HG03565 (cell line): ENCODE results near the gene PARD3.

ENCODE experiments used
- ATAC-seq: cut with Tn5 transposase; IDR thresholded peaks from one replicate; pipeline ENCODE4 v1.9.1; 2021; ENCODE audit warnings: mild to moderate bottlenecking, moderate library complexity; ENCODE audit not compliant: unreplicated experiment

PARD3 gene

DNA sequence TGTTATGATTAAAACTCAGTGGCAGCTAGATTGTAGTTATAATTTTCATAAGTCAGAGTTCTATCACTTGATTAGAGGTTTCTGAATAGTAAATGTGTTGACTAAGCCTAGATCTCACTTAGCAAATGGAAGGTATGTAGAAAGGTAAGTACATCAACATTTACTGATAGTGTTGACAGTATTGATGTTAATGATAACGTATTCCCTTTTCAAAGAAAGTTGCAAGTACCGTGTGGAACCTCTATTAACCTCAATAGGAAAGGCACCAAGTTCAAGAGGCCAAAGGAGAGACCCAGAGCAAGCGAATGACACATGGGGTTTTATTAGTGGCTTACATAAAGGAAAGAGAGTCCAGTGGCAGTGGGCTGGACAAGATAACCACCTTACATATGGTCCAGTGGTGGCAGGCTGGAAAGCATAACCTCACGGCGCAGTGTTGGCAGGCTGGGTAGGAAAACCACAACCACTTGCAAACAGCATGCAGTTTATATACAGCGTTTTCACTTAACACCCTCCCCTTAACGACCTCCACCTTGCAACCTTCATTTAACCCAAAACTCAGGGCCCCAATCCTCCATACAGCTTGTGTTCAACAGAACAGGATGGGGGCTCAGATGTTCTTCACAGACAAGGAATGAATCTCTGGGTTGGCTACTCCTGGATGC is 611.0 kb downstream of the PARD3 start:
- ATAC-seq = no peak

DNA sequence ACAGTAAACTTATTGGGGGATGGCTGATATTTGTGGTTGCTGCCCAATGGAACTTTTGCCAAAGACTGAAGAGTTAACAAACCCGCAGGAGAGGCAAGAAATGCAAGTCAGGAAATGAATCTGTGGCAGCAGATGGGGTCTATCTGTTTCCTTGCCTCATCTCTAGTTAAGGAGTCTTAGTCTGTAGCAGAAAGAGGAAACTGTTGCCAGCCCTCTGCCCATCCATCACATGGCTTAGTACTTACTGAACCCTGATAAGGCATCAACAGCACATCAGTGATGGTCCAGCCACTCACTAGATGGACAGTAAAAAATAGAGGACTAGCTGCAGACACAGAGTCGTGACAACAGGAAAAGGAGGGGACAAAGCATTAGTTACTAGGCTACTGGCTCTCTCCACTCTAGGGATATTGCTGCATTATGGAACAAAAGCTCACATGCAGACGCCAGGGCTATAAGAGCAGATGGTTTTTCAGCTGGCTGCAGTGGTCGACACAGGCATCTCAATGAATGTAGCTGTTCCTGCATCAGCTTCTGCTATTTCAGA is 614.7 kb downstream of the PARD3 start:
- no peak for ATAC-seq

DNA sequence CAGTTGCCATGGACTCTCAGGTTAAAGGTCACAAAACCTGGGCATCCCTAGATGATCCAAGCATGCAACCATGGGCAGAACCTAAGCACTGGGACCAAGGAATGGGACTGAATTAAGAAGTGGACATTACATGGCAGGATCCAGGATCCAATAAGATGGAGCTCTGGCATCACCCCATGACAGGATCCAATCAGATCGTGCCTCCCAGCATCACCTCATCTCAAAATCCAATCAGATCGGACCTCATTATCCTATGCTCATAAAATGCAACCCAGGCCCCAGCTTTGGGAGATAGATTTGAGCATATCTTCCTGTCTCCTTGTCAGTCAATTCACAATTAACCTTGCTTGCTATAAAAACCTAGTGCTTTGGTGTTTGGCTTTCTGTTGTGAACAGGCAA is 616.1 kb downstream of the PARD3 start:
- no peak for ATAC-seq

DNA sequence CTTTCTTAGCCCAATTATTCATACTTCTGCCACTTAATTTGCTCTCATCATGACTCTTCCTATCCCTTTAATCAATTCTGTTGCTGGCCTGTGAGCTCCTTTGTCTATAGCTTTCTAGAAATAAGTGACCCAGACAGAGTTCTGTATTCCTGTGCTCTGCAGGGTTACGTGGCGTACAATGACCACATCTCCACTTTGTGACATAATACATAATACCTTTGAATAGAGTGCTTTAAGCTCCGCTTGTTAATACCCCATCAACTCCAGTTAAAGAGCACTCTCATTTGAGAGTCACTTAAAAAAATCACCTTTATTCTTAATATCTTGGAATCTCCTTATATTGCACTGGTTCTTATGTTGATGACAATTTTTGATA is 619.0 kb downstream of the PARD3 start:
- no peak for ATAC-seq

DNA sequence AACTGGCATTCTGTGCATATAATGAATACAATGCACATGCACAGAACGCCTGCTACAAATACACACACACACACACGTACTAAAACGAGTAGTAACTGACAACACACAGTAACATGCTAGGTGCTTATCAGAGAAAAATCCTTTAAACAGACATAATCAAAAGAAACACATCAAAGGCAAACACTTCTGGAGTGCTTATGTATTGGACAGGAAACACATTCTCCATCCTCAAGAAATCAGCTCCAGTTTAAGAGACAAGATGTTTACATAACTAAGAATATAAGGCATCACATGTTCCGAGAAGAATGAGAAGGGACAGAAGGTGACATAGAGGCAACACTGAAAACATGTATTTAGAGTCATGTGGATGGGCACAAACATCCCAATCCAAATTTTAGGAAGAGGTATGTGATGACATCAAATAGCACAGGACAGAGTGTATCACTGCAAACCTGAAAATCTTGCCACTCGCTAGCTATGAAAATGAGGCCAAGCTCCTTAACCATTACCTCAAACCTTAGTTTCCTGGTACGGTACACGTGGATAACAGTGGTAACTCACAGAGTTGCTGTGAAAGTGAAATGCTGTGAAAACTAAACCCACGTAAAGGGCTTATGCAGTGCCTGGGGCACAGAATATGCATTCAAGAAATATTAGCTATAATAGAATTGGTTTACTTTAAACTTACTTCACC is 619.6 kb downstream of the PARD3 start:
- no peak for ATAC-seq

DNA sequence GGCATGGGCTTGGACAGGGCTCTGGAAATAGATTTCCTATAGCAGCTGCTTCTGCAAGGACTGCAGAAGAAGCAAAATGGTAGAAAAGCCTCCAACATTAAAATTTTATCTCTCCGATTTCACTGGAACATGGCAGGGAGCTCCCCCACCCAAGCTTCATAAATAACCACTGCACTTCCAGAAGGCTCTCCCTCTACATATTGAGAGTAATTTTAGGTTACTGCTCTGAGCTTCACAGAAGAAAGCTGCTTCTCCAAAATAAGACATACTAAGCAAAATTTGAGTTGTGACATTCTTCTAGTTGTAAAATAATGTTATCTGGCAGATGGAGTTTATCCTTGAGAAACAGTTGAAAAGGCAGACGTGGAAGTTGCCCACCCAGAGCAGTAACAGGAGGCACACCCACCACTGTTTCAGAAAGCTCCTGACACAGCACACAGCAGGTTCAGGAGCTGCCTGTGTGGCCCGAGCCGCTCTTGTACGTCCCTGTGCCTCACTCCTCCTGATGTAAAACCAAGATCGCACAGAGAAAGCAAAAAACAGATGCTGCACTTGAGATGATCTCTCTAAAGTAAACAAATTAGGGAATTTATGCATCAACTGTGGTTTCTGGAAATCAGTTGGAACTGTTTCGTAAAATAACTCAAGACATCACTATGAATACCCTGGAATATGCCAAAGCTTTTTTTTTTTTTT is 621.0 kb downstream of the PARD3 start:
- ATAC-seq = no peak

DNA sequence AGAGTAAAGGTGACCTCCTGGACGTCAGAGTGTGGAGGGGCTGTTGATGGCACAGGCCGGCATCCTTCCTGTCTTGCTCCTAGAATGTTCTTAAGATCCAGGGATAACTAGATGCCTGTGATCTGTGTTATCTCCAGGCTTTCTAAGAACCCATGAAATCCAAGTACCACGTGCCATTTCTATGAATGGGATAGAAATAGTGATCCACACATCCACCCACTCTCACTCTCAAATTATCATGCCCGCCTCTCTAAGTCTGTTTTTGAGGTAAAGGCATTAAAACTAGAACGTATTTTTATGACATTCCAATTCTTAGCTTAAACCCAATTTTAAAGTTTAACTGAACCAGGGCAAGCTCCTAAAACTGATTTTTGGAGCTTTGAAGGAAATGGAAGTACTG is 622.5 kb downstream of the PARD3 start:
- no peak for ATAC-seq

DNA sequence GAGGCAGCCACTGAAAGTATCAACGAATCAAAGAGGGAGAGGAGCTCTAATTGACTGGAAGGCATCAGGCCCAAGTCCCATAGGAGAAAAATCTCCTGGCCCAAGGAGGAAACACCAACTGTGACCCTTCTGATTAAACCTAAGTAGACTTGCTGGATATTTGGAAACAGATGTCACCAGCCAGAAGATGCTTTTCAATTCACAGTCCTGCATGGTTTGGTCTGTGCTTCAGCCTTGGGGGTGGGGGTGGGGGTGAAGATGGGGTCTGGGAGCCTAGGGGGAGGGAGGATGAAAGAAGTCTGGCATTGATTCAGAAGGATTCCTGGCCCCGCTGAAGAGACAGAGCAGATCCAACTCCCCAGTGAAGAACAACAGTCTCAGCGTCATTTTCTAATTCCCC is 623.7 kb downstream of the PARD3 start:
- no peak for ATAC-seq

DNA sequence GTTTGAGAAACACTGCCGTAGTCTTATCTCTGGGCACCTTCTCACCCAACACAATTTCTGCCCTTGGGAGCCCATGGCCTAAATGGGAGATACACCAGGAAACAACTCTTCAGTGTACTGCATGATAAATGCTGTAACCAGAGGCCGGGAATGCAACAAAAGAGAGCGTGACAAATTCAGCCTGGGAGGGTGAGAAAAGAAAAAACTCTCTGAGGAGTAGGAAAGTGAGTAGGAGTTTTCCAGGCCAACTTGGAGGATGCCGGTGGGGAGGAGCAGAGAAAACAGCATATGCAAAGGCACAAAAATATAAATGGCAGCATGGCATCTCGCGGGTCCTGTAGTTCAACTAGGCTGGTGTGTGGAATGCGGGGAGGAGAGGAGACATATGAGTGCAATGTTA is 624.5 kb downstream of the PARD3 start:
- ATAC-seq = no peak

DNA sequence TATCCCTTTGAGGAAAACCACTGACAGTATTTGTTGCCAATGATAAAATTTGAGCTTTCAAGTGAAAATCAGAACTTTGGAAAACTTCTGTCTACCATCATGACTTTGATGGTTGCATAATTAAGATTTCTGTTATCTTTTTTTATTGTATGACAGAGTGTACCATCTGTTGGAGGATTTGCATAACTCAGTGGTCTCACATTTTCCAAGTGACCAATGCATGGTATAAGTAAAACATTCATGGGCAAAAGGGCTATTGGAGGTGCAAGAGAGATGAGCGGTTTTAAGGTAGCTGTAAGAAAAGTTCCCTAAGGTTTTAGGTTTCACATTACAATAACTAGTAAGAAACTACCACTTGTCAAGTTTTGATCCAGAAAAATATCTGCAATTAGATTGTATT is 625.3 kb downstream of the PARD3 start:
- no peak for ATAC-seq

DNA sequence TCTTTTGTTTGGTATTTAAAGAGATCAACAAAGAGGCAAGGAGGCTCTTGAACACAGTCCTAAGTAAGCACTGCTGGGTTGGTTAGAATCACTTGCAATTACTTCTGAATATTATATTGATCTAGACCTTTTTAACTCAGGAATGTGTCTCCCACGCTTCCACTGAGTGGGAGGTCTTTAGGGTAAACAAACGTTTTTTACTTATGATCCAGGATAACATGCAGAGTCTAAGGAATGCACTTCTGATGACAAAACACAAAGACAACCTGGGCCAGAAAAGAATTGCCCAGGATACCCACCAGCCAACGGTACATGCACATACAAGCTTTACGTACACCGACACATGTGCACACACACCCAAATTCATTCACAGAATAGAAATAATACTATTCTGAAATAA is 626.9 kb downstream of the PARD3 start:
- ATAC-seq = no peak

DNA sequence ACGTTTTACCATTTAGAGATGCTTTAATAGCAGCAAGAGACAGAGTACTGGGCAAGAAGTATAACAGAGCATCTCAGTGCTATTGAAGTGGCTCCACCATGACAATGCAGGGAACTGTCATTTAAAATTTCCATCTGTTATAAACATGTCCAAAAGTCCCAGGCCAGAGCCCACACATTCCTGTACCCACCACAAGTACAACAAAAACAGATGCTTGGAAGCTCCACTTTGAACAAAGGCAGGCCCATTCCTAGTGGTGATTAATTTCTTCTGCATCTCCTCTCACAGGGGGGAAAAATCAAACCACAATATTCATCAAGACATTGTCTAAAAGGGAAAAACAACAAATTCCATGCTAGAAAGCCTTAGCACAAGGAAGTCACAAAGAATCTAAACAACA is 627.9 kb downstream of the PARD3 start:
- no peak for ATAC-seq

DNA sequence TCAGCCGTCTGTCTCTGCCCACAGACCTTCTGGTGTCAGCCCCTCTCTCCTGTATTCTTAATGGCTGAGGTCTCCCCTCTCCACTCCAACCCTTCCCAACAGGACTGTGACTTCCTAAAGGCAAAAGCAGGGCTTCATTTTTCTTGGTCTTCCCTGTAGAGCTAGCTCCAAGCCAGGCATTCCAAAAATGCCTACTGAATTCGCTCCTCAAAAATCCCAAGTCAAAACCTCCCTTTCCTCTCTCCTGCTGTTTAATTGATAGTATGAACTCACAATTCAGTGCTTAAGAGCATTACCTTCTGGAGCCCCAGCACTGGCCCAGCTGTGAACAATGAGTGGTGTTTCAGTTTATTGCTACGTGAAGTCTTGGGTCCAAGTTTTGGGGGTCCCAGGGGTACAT is 628.4 kb downstream of the PARD3 start:
- ATAC-seq = no peak

DNA sequence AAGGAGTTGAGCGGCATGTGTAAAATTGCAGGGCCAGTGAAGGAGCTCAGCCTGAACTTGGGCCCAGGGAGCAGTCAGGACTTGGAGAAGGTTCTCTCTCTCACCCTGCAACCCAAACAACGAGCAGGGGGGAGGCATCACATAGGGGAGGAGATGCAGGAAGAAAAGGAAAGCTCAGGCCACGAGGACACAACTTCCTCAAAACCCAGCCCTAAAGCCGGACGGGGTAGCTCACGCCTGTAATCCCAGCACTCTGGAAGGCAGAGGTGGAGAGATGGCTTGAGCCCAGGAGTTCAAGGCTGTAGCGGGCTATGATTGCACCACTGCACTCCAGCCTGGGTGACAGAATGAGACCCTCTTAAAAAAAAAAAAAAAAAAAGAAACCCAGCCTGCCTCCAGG is 629.1 kb downstream of the PARD3 start:
- ATAC-seq = no peak

DNA sequence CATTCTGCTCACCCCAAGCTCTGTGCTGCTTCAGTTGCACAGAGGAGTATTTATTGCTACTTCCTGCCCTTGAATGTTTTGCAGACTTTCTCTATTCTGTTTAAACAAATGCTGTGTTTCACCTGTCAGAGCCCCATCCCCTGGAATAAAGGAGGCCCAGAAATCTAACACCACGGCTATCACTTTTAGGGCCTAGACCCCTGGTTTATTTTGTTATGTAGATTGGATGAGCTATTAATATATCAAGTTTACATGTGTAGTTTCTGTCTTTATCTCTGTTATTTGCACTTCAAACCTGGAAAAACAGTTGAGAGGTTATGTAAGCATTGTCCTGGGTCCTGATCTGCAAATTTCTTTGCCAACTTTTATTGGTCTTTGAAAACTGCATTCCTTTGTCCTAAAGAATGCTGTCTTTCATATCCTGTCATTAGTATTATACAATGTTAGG is 630.1 kb downstream of the PARD3 start:
- ATAC-seq = no peak

DNA sequence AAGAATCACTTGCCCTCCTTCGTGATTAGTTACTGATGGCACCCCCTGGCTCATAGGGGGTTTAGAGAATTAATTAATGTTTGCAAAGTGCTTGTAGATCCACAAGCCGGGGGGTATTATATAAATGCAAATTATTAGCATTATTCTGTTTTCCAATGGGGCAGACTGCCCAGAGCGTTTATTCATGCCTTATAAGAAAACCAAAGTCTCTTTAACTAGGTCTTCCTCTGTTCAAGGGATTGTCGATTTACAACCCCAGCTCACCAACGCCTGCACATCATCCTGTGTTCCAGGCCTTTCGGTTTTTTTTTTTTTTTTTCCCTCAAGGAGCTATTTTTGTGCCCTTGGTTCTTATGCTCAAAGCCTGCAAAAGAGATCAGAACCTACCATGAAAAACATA is 630.7 kb downstream of the PARD3 start:
- no peak for ATAC-seq

DNA sequence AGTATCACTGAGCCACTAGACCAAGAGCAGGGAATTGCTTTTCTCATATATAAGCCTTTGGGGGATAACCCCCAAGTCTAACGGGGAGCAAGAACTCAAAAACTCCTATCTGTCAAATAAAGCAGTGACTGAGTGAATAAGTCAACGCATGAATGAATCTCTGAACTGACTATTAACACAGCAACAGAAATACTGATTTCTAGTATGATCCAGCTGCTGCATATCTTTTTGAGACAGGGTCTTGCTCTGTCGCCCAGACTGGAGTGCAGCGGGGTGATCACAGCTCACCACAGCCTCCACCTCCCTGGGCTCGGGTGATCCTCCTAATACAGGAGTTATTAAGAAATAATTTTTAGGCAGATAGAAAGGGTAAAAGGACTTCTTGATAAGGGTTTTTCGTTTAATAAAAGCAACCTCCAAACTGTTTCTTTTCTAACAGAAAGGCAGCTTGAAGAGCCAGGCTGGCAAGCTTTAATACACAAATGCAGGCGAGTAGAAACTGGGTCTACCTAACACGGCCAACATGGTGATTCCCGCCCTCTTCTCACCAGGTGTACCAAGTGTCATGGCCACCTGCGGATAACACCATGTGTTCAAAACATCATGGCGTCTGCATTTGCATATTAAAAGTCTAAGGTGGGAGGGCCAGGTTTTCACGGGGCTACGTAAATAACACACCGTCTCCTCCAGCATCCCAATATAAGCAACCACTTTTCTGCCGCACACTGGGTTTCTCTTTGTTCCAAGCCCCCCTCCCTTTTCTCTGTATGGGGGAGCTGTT is 631.9 kb downstream of the PARD3 start:
- no peak for ATAC-seq

DNA sequence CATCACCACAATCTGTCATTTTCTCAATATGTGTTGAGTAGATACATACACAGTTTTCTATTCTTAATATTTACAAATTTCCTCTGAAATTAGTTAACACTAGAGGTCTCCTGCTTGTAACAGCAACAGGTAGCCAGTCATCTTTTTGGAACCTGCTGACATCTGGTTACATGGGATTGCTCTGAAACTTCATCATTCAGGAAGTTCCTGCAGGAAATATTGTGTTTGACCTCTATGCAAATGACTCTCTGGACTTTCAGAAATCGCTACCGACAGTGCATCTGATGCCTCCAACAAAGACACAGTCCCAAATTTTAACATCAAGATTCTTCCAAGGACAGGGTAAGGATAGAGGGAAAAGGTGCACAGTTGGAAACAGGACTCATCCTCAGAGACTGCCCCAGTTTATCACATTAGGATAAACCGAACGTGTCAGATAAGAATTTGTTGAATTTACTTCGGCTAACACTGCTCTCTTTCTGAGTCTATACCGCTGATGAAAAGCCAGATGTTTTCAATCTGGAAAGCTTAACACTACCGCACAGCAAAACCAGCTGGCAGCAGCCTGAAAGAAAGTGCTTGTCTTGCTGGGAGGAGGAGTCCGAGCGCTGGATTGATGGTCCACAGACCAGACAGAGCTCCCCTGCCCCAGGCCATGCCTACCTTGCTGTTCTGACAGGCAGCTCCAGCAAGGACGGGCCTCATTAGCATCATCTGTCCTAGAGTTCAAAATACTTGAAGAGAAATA is 633.4 kb downstream of the PARD3 start:
- no peak for ATAC-seq

DNA sequence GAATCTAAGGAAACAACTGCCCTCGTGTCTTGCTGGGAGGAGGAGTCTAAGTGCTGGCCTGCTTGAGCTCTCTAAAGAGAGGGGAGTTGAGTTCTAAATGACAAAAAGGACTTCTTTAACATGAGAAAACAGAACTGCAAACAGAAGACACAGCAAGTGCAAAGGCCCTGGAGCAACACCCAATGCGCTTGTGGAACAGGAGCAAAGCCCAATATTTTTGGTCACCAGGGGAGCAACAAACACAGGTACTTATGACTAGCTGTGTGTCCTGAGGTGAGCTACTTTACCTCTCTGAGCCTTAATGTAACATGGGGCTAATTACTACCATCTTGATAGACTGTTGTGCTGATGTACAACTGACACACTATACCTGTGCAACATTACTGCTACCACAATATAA is 634.3 kb downstream of the PARD3 start:
- no peak for ATAC-seq

DNA sequence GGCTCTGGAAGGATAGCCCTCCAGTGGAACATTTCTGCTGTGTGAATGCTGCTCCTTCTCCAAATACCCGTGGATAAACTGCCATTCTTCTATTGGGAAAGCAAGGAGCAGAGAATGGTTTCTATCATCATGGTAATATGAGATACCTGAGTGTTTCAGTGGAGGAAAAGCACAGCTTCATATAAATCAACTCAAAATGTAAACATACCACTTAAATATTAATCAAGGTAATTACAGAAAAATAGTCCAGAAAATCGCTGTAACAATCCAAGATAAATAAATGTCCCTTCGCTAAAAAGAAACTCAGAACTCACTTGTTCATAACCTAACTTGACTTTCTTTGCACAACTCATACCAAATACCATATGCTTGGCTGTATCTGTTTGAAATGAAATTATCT is 635.8 kb downstream of the PARD3 start:
- ATAC-seq = no peak

DNA sequence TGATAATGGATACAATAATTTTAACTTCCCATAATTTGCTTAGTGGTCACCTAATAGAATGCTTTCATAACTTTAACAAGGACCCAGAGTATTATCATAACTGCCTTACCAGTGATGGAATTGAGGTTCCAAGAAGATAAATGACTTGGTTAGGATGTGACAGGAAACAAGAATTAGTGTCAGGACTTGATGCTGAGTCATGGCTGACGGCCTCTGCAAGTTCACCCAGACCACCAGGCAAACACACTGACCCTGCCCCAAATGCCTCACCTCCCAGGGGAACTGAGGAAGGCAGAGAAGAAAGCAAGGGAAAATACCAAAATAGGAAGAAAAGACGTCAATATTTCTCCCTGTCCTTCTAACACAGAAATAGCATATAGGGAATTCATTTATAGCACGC is 636.3 kb downstream of the PARD3 start:
- no peak for ATAC-seq
